SK-N-SH (cell line): Measurements from ENCODE around the gene COL5A2. TPM values are rescaled to one million over a fixed set of nuclear protein-coding genes. Genes with fewer than 3 reads are reported as not detected.
A peak's percentile ranks its signal among the peaks of the same experiment; 100 is the strongest.

Source experiments
- CTCF ChIA-PET: fragments of 300-600, 350-600 bp; formaldehyde crosslinking; extraction: SDS; loops from one replicate; lab custom pipeline; 2021; lab: Yijun Ruan, JAX
- POLR2A ChIA-PET: fragments of 350-600 bp; sonication (Branson Sonifier 250); formaldehyde crosslinking; extraction: SDS; loops from one replicate; lab custom pipeline; 2020; ENCODE audit warnings: antibody characterized with exemption, inconsistent platforms; lab: Yijun Ruan, JAX
- DNase-seq: peaks from one replicate; pipeline ENCODE4 v3.0.0; 2012
- H2AFZ ChIP-seq: fragments of 200-600 bp; sonication (generic); 2 replicates; pipeline ENCODE4 v1.8.1; 2016; ENCODE audit warnings: antibody characterized with exemption, mild to moderate bottlenecking, low read depth
- H3F3A ChIP-seq: fragments of 200-600 bp; sonication (generic); replicated peaks from 2 replicates; pipeline ENCODE3; 2016; ENCODE audit warnings: antibody characterized with exemption, mild to moderate bottlenecking; ENCODE audit not compliant: insufficient read depth
- H3K27ac ChIP-seq, 2 experiments: fragments of 200-500 bp in 1 of 2; fragments of 200-600 bp in 1 of 2; sonication (Bioruptor generic) in 1 of 2; sonication (generic), shearing (Covaris generic) in 1 of 2; 2 replicates each; pipeline versions ENCODE4 v1.5.1 to v1.6.1; 2014 to 2016; ENCODE audit warnings: low read depth in 2 of 2, inconsistent platforms in 1 of 2, low read length in 1 of 2, mild to moderate bottlenecking in 1 of 2, mixed read lengths in 1 of 2
- H3K27me3 ChIP-seq: fragments of 200-600 bp; sonication (generic), shearing (Covaris generic); 2 replicates; pipeline ENCODE4 v1.6.1; 2016; ENCODE audit warnings: mixed run types; ENCODE audit not compliant: insufficient read depth
- H3K36me3 ChIP-seq, 2 experiments: fragments of 200-500 bp in 1 of 2; fragments of 200-600 bp in 1 of 2; sonication (Bioruptor generic) in 1 of 2; sonication (generic) in 1 of 2; replicated peaks in 1 of 2; 2 replicates each; pipeline versions ENCODE3 to v1.5.1; 2014 to 2016; ENCODE audit warnings: low read length in 1 of 2, mild to moderate bottlenecking in 1 of 2; ENCODE audit not compliant: insufficient read depth in 2 of 2, control insufficient read depth in 1 of 2
- H3K4me1 ChIP-seq, 2 experiments: fragments of 200-500 bp in 1 of 2; fragments of 200-600 bp in 1 of 2; sonication (Bioruptor generic) in 1 of 2; sonication (generic), shearing (Covaris generic) in 1 of 2; 2 replicates each; pipeline versions ENCODE4 v1.5.1 to v1.6.1; 2014 to 2016; ENCODE audit warnings: low read depth in 1 of 2, low read length in 1 of 2, mixed run types in 1 of 2; ENCODE audit not compliant: insufficient read depth in 2 of 2, control insufficient read depth in 1 of 2
- H3K4me2 ChIP-seq: fragments of 200-600 bp; sonication (generic), shearing (Covaris generic); 2 replicates; pipeline ENCODE4 v1.6.1; 2017; ENCODE audit warnings: mixed run types
- H3K4me3 ChIP-seq, 2 experiments: fragments of 200-500 bp in 1 of 2; fragments of 200-600 bp in 1 of 2; sonication (Bioruptor generic) in 1 of 2; sonication (generic), shearing (Covaris generic) in 1 of 2; 2 replicates each; pipeline versions ENCODE4 v1.5.1 to v1.8.1; 2014 to 2016; ENCODE audit warnings: low read depth in 2 of 2, inconsistent platforms in 1 of 2, low read length in 1 of 2, mild to moderate bottlenecking in 1 of 2, mixed read lengths in 1 of 2, moderate library complexity in 1 of 2
- H3K79me2 ChIP-seq: fragments of 200-600 bp; sonication (generic); 2 replicates; pipeline ENCODE4 v1.8.1; 2017; ENCODE audit warnings: mild to moderate bottlenecking; ENCODE audit not compliant: insufficient read depth
- H3K9ac ChIP-seq: fragments of 200-600 bp; sonication (generic); 2 replicates; pipeline ENCODE4 v1.6.1; 2017; ENCODE audit warnings: mixed run types
- H3K9me2 ChIP-seq: fragments of 200-600 bp; sonication (generic); 2 replicates; pipeline ENCODE4 v1.6.1; 2017; ENCODE audit warnings: mixed run types
- H3K9me3 ChIP-seq: fragments of 200-600 bp; sonication (generic); 2 replicates; pipeline ENCODE4 v1.6.1; 2017; ENCODE audit warnings: mixed run types, mild to moderate bottlenecking, moderate library complexity
- H4K20me1 ChIP-seq: fragments of 200-600 bp; sonication (generic); 2 replicates; pipeline ENCODE4 v1.6.1; 2017; ENCODE audit warnings: mild to moderate bottlenecking, mixed run types; ENCODE audit not compliant: insufficient read depth
- CHD2 ChIP-seq: fragments of 150-350 bp; IDR thresholded peaks from 2 replicates; pipeline ENCODE4 v1.6.1; 2018; ENCODE audit warnings: low read length; ENCODE audit not compliant: partially characterized antibody
- ELF1 ChIP-seq: IDR thresholded peaks from 2 replicates; pipeline ENCODE4 v1.4.0; 2012
- EP300 ChIP-seq, 2 experiments: IDR thresholded peaks; 2 replicates each; pipeline versions ENCODE4 v1.4.0 to v1.6.1; 2012; ENCODE audit warnings: borderline replicate concordance in 1 of 2, low read depth in 1 of 2, low read length in 1 of 2
- EZH2phosphoT487 ChIP-seq: fragments of 200-600 bp; sonication (generic); IDR thresholded peaks from 2 replicates; pipeline ENCODE4 v1.6.1; 2017; ENCODE audit warnings: low read depth, mixed run types, mild to moderate bottlenecking, antibody characterized with exemption, moderate library complexity, borderline replicate concordance
- FOSL2 ChIP-seq: IDR thresholded peaks from 2 replicates; pipeline ENCODE4 v1.4.0; 2012; ENCODE audit warnings: low read depth, mild to moderate bottlenecking, moderate library complexity, borderline replicate concordance
- FOXJ3 ChIP-seq: sonication (generic); formaldehyde crosslinking; IDR thresholded peaks from 2 replicates; pipeline ENCODE4 v1.5.1; 2020; ENCODE audit warnings: mild to moderate bottlenecking, missing genetic modification reagents
- GABPA ChIP-seq: IDR thresholded peaks from 2 replicates; pipeline ENCODE4 v1.4.0; 2012; ENCODE audit warnings: low read depth, mild to moderate bottlenecking
- MEF2A ChIP-seq: IDR thresholded peaks from 2 replicates; pipeline ENCODE4 v1.4.0; 2012; ENCODE audit warnings: low read depth, borderline replicate concordance
- MXI1 ChIP-seq: IDR thresholded peaks from 2 replicates; pipeline ENCODE4 v1.6.1; 2012; ENCODE audit warnings: mild to moderate bottlenecking, low read depth, low read length, improper control_type of control experiment
- POLR2AphosphoS5 ChIP-seq: IDR thresholded peaks from 2 replicates; pipeline ENCODE4 v1.6.1; 2012; ENCODE audit warnings: low read depth, low read length
- RFX5 ChIP-seq: IDR thresholded peaks from 2 replicates; pipeline ENCODE4 v1.6.1; 2012; ENCODE audit warnings: mild to moderate bottlenecking, improper control_type of control experiment, low read length
- RXRA ChIP-seq: IDR thresholded peaks from 2 replicates; pipeline ENCODE4 v1.4.0; 2012; ENCODE audit warnings: low read depth, mild to moderate bottlenecking, borderline replicate concordance
- SMC3 ChIP-seq: IDR thresholded peaks from 2 replicates; pipeline ENCODE4 v1.6.1; 2012; ENCODE audit warnings: low read depth, low read length, improper control_type of control experiment
- TAF1 ChIP-seq: IDR thresholded peaks from 2 replicates; pipeline ENCODE4 v1.6.1; 2012; ENCODE audit warnings: low read depth, mild to moderate bottlenecking, low read length, moderate library complexity, borderline replicate concordance
- TCF12 ChIP-seq: IDR thresholded peaks from 2 replicates; pipeline ENCODE4 v1.4.0; 2012
- WGBS: methylation state at CpG from one replicate; pipeline ENCODE4 v1.1.6; 2017; ENCODE audit warnings: low lambda C conversion rate; 5-methylcytosine and 5-hydroxymethylcytosine counted together
- polyA plus RNA-seq, 3 experiments: library from polyadenylated mRNA; depleted of rRNA; stranded (reverse); fragments of >200 nt; gene quantifications; 2 replicates each; pipeline ENCODE4 v1.2.3, GENCODE V29; 2012
- TF ChIP-seq, protein P1 (sequence below): IDR thresholded peaks from 2 replicates; pipeline ENCODE4 v1.6.1; 2012; ENCODE audit warnings: mild to moderate bottlenecking, low read depth, low read length, moderate library complexity
- TF ChIP-seq, protein P2 (sequence below): IDR thresholded peaks from 2 replicates; pipeline ENCODE4 v1.4.0; 2012; ENCODE audit warnings: low read depth
- TF ChIP-seq, protein P3 (sequence below): fragments of 150-350 bp; IDR thresholded peaks from 2 replicates; pipeline ENCODE4 v1.6.1; 2017; ENCODE audit warnings: antibody characterized with exemption, low read length, low read depth, borderline replicate concordance

The COL5A2 gene
- polyA plus RNA-seq, 1 of the 3 experiments (the other 2 are of a cell fraction), result 20.4 TPM

DNA sequence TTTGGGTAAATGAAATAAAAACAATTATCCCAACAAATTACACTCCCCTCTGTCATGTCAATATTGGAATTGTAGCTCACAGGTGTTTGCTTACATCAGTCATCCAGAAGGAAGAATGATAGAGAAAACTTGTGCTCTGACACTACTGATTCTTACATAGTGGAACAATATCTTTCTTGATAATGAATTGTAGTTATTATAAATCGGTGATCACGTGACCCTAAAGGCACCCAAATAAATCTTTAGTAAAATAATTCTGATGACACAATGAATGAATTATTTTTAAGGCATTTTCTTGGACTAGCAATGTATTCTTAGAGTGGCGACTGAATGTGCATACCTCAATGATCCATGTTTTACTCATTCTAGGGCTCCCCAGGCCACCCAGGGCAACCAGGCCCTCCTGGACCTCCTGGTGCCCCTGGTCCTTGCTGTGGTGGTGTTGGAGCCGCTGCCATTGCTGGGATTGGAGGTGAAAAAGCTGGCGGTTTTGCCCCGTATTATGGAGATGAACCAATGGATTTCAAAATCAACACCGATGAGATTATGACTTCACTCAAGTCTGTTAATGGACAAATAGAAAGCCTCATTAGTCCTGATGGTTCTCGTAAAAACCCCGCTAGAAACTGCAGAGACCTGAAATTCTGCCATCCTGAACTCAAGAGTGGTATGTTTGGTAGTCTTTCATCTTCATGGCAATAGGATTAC, 170.9 kb downstream of the COL5A2 start:
- Histone ChIP-seq H4K20me1 (no peaks in the 10 kb centered on the region), H3K4me3 (no peak overlapping the region), H3K27me3 (no peaks in the 10 kb centered on the region), H3F3A (peaks cover 93% of the 10 kb centered on the region), H3K9me2 (no peaks in the 10 kb centered on the region), H3K4me1 (peaks cover 0 to under 1% of the 10 kb centered on the region in 2 experiments; a peak in 2 of 4 replicates), H3K36me3 (peaks cover 86 to 94% of the 10 kb centered on the region in 2 experiments), H3K4me2 (no peak overlapping the region), H2AFZ (no peak overlapping the region), H3K79me2 (peaks cover 17% of the 10 kb centered on the region; the same call in 1 of the 2 replicates), H3K27ac (peak overlapping the region in 1 of 2 experiments; percentile 84; a peak in 2 of 4 replicates), H3K9ac (no peak overlapping the region)
- CTCF ChIA-PET, result interaction anchor here (0.8 kb wide), 1 partner anchor 25 kb away, joined by 3 read pairs; no protein-coding TSS in a partner anchor
- no peak for DNase-seq
- WGBS, result 94% methylated on average over 9 of the region's 9 CpGs
- POLR2A ChIA-PET, result no interaction called here
- TF ChIP-seq SMC3 (no peak), POLR2AphosphoS5 (0 out of 2 replicates have a peak, but pooled peaks have one; percentile 5), TAF1 (no peak), GABPA (no peak), MEF2A (no peak), FOXJ3 (CRISPR knock-in tag) (no peak)
- TF ChIP-seq, protein P1, sequence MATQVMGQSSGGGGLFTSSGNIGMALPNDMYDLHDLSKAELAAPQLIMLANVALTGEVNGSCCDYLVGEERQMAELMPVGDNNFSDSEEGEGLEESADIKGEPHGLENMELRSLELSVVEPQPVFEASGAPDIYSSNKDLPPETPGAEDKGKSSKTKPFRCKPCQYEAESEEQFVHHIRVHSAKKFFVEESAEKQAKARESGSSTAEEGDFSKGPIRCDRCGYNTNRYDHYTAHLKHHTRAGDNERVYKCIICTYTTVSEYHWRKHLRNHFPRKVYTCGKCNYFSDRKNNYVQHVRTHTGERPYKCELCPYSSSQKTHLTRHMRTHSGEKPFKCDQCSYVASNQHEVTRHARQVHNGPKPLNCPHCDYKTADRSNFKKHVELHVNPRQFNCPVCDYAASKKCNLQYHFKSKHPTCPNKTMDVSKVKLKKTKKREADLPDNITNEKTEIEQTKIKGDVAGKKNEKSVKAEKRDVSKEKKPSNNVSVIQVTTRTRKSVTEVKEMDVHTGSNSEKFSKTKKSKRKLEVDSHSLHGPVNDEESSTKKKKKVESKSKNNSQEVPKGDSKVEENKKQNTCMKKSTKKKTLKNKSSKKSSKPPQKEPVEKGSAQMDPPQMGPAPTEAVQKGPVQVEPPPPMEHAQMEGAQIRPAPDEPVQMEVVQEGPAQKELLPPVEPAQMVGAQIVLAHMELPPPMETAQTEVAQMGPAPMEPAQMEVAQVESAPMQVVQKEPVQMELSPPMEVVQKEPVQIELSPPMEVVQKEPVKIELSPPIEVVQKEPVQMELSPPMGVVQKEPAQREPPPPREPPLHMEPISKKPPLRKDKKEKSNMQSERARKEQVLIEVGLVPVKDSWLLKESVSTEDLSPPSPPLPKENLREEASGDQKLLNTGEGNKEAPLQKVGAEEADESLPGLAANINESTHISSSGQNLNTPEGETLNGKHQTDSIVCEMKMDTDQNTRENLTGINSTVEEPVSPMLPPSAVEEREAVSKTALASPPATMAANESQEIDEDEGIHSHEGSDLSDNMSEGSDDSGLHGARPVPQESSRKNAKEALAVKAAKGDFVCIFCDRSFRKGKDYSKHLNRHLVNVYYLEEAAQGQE, result no peak
- TF ChIP-seq, protein P2, sequence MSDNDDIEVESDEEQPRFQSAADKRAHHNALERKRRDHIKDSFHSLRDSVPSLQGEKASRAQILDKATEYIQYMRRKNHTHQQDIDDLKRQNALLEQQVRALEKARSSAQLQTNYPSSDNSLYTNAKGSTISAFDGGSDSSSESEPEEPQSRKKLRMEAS, result no peak
- TF ChIP-seq, all 33 proteins: peak for 1
- no peaks in the 10 kb centered on the region for H3K9me3 ChIP-seq

DNA sequence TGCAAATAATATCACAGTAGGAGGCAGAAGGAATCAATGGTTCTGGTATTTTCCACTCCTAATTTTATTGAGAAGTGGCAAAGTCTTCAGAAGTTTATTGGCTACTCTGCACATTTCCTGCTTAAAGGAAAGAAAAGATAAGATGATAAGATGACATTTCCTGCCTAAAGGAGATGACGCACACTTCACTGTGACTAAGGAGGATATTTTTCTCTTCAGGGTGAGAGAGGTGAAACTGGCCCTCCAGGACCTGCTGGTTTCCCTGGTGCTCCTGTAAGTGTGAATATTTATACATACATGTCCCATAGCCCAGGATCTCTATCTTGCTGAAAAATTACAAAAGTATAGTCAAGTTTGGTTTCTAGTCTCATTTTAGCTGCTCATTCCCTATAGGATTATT, 177.5 kb downstream of the COL5A2 start:
- no peaks in the 10 kb centered on the region for H3K9me2 ChIP-seq
- H4K20me1 ChIP-seq, result no peaks in the 10 kb centered on the region
- peaks cover 96 to 99% of the 10 kb centered on the region in 2 experiments for H3K36me3 ChIP-seq
- 6% methylated on average over 1 of the region's 1 CpG for WGBS
- H2AFZ ChIP-seq, result no peak overlapping the region
- H3K27me3 ChIP-seq, result no peaks in the 10 kb centered on the region
- H3K4me2 ChIP-seq, result no peak overlapping the region
- H3K27ac ChIP-seq, result peak overlapping the region; percentile 60 to 88
- H3F3A ChIP-seq, result peaks cover 95% of the 10 kb centered on the region
- H3K79me2 ChIP-seq, result peaks cover 40% of the 10 kb centered on the region
- no peak for DNase-seq
- H3K4me1 ChIP-seq, result peaks cover 0 to 34% of the 10 kb centered on the region in 2 experiments; a peak in 3 of 4 replicates
- peak overlapping the region; percentile 25; the same call in 1 of the 2 replicates for H3K9ac ChIP-seq
- H3K9me3 ChIP-seq, result no peaks in the 10 kb centered on the region
- no peak overlapping the region for H3K4me3 ChIP-seq
- ChIA-PET CTCF (no interaction called here), POLR2A (no interaction called here)
- TF ChIP-seq, protein P1, result no peak
- TF ChIP-seq MXI1 (no peak), TCF12 (peak; percentile 82), FOSL2 (peak; percentile 75; the same call in 1 of the 2 replicates), RFX5 (no peak), FOXJ3 (CRISPR knock-in tag) (no peak), EZH2phosphoT487 (no peak), ELF1 (no peak), CHD2 (no peak), POLR2AphosphoS5 (peak; percentile 42; the same call in 1 of the 2 replicates), RXRA (peak; percentile 80; the same call in 1 of the 2 replicates), EP300 (IDR thresholded peaks at IDR 0.05; ENCODE audit: borderline replicate concordance in 1 of 2, low read depth in 1 of 2, low read length in 1 of 2) (peak in 1 of 2 experiments; percentile 90; a peak in 2 of 4 replicates)
- TF ChIP-seq, protein P3, sequence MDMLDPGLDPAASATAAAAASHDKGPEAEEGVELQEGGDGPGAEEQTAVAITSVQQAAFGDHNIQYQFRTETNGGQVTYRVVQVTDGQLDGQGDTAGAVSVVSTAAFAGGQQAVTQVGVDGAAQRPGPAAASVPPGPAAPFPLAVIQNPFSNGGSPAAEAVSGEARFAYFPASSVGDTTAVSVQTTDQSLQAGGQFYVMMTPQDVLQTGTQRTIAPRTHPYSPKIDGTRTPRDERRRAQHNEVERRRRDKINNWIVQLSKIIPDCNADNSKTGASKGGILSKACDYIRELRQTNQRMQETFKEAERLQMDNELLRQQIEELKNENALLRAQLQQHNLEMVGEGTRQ, result no peak
